Measurements from ENCODE around the gene SLIRP.
"Not testable (repeated sequence)": the region's sequence is repeated elsewhere in the genome, so short reads cannot be mapped to it uniquely, and the experiment has no call there.

SLIRP gene

DNA sequence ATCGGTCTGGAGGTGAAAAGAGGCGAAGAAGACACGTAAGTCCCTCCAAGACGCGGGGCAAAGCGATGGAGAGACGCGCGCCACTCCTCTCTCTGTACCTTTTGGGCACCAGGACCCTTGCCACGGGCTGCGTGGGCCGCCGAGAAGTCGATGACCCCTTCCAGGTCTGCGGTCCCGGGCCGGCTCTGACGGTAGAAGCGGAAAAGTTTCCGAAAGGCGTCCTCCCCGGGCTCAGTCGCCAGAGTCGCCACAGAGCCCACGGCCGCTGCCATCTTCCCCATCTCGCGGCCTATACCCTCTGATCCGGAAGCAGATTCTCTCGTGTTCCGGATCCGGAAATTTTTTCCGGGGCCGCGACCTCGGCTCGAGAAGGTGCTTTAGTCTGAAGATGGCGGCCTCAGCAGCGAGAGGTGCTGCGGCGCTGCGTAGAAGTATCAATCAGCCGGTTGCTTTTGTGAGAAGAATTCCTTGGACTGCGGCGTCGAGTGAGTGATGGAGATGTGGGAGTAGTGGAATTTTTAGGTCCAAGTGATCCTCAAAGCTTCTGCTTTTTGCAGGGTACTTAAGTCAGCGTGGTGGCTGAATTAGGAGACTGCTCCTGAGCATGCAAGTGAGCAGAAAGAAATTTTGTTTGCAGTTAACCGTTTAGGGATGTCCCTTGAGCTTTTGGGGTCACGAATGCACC lies at the start of gene SLIRP, which contains the start of gene ALKBH1:
Gene SLIRP, plus strand, starts transcription at position 380 of the 685 bp plus-strand sequence. Its CDS starts 9 bp downstream, at position 389.
Gene ALKBH1, minus strand, starts transcription at position 300 of the 685 bp plus-strand sequence. Its CDS starts 19 bp downstream, at position 281.
- peak; percentile 92 to 95 (median 94) for DNase-seq

DNA sequence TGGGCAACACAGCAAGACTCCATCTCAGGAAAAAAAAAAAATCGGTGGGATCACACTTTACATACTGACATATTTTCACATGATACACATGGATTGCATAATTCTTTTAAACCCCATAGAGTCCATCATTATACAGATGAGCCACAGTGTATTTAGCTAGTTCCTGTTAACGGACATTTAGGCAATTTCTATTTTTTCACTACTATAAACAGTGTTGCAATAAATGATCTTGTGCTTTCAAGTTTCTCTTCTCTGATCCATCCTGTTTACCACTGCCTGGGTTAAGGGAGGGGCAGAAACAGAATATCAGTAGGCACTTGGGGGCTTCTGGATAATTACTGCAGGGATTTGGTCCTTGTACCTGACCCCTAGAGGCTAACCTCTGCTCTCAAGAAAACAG lies 48.1 kb upstream of the SLIRP start:
- peak in 1 of 3 experiments; percentile 21 for DNase-seq

GRCh38 chr14:77660754-77661153 lies 47.1 kb upstream of the SLIRP start:
- DNase-seq = peak; percentile 87 to 99 (median 97)

DNA sequence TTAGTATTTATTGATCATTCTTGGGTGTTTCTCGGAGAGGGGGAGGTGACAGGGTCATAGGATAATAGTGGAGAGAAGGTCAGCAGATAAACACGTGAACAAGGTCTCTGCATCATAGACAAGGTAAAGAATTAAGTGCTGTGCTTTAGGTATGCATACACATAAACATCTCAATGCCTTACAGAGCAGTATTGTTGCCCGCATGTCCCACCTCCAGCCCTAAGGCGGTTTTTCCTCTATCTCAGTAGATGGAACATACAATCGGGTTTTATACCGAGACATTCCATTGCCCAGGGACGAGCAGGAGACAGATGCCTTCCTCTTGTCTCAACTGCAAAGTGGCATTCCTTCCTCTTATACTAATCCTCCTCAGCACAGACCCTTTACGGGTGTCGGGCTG lies 46.3 kb upstream of the SLIRP start:
- not testable (repeated sequence) for DNase-seq

GRCh38 chr14:77663293-77663692 lies 44.6 kb upstream of the SLIRP start:
- DNase-seq = no peak

DNA sequence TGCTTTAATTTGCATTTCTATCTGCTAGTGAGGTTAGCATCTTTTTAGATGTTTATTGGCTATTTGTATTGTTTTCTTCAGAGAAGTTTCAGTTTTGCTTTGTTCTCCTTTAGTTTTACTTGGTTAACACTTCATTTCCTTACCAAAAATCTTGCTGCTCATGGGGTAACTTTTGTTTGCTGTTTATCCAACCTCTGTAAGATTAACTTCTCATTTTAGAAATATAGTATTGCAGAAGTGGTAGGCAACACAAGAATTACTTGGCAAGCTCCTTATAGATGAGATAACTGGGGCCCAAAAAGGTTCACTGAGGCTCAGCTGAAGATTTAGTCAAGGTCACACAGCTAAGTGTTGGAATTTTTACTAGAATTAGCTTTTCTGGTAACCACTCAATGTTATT lies 40.6 kb upstream of the SLIRP start:
- DNase-seq = no peak

GRCh38 chr14:77673193-77673592 lies 34.7 kb upstream of the SLIRP start:
- no peak for DNase-seq

DNA sequence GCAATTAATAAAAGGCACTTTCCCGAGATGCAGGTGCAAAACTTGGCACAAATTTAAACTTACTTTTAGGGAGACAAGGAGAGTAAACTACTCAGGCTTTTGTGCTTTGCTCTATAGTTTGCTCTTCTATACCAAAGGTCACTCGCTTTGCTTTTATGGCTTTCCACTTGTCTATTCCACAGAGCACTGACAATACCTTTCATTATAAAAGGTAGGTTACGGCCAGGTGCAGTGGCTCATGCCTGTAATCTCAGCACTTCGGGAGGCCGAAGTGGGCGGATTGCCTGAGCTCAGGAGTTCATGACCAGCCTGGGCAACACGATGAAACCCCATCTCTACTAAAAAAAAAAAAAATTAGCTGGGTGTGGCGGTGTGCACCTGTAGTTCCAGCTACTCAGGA lies 33.0 kb upstream of the SLIRP start:
- no peak for DNase-seq

DNA sequence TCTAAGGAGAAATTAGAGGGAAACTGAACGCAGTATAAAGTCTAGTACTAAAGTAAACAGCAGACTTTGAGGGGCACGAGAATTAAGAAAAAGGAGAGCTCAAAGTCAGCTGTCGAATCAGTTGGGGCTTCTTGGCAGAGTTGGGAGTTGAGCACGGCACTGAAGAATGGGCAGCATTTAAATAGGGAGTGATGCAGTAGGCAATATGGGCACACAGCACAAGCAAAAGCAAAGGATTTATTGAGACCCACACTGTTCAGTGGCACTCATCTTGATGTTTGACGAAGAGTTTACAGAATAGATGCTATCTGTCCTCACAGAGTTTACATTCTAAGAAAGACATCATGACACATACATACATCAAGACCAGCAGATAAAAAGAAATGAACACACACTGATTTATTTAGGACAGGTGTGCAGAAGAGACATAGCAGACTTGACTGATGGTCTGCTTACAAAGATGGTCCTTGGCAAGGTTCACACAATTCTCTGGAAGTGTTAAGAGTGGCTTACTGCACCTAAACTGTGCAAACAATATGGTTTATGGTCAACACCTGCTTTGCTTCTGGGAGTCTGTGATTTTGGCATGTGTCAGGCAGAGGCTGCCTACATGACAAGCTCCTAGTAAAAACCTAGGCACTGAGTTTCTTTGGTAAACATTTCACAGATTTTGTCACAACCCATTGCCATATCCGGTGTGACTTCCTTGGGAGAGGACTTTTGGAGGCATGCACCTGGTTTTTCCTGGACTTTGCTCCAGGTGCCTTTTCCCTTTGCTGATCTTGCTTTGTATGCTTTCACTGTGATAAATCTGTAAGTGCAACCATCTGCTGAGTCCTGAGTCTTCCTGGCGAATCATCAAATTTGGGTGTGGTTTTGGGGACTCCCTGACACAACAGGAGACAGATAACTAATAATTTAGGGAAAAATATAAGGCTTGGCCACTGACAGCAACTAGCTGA lies 26.4 kb upstream of the SLIRP start:
- DNase-seq = peak; percentile 49 to 72 (median 57)

DNA sequence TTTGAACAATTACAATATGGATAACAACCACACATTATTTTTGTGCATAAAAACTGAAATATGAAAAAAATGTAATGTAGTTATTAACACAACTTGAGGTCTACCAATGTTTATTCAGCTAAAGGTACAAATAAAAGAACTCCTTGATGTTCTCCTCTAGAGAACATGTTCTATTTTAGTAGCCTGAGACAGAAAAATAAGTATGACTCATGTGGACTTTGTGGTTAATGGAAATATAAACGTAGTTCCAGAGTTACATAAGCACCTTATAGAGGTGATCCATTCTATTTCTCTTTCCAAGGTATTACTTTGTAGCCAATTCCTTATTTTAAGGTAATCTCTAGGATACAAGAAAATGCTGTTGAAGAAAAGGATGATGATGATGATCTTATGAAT lies 25.7 kb upstream of the SLIRP start:
- DNase-seq = no peak

GRCh38 chr14:77691259-77691658 lies 16.6 kb upstream of the SLIRP start:
- no peak for DNase-seq

- DNase-seq = peak; percentile 43 to 74 (median 53)
Measured at GRCh38 chr14:77707355-77707723, 564 bp upstream of the SLIRP start.

GRCh38 chr14:77708749-77709148 lies 846 bp downstream of the SLIRP start:
- no peak for DNase-seq

DNA sequence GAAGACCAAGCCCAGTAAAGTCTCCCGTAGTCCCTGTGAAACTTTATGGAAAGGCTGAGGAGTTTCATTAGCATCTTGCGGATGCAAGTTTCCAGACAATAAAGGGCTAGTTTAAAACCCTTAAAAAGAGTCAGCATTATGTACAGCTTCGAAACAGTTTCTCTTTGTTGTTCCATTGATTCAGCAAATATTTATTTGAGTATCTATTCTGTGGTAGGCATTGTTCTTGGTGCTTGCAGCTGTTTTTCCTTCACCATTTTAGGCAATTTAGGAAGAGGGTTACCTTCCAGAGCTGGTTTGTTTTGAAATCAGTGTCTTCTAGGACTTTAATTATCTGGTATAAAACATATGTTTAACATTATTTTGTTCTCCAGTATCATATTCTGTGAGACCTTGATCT lies 1.5 kb downstream of the SLIRP start:
- no peak for DNase-seq

- no peak for DNase-seq
Measured at GRCh38 chr14:77710364-77710763, 2.5 kb downstream of the SLIRP start.

DNA sequence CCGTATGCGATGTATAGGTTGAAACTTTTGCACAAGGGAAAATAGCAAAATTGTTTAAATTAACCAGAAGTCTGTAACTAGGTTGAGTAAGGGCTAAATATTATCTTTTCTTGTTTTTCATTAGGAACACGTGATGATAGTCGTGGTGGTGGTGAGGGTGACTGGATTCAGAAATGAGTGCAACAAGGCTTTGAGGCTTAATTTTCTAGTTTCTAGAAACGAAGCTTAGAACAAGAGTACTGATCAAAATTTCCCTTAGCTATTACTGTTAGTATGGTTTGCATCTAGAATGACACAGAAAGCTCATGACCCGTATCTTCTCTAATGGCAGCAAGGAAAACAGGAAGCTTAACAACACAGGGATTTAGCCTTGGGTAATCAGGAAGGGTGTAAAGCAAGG lies 7.0 kb downstream of the SLIRP start:
- DNase-seq = no peak

DNA sequence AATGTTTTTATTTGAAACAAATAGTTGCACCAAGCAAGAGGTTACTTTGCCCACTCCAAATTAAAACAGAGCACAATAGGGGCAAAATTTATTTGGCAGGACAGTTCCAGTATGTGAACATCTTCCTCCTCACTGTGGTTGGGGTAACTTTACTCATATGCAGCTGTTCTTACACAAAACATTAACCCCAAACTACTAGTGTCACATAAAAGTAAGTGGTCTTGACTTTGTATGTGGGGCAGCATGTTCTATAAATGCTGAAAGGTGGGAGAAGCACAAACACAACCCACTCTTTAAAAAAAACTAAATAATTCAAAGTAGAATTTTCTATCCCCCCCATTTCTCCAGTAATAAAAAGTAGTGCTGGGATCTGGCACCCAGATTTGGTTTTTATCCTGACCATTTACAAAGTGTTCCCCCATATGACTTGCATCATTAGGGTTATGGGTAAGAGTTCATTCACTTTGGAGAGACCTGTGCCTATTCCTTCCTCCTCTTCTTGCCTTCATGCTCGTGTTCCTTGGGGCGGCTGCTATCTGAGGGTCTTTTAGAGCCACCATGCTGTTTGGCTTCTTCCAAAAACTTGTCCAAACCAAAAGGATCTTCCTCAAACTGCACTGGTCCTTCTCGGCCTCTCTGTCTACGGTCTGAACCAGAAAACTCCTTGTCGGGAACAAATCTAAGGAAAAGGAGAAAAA lies 9.9 kb downstream of the SLIRP start:
- no peak for DNase-seq

DNA sequence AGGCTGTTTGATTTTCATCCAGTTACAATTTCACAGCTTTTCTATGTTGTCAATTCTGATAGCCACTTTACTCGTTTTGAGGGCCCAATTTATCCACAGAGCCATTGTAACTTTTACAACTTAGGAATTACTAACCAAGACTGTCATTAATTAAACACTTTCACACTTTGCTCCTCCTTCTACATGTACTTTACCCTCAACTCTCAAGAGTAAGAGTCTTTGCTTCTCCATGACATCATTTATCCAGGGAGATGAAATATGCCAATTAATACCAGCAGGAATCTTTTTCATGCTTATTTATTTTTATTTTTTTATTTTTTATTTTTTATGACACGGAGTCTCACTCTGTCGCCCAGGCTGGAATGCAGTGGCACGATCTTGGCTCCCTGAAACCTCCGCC lies 13.5 kb downstream of the SLIRP start:
- no peak for DNase-seq

GRCh38 chr14:77722301-77722700 lies 14.4 kb downstream of the SLIRP start:
- no peak for DNase-seq

- no peak for DNase-seq
Measured at GRCh38 chr14:77730976-77731497, 23.1 kb downstream of the SLIRP start.

GRCh38 chr14:77738559-77739250 lies 30.8 kb downstream of the SLIRP start:
- no peak for DNase-seq

DNA sequence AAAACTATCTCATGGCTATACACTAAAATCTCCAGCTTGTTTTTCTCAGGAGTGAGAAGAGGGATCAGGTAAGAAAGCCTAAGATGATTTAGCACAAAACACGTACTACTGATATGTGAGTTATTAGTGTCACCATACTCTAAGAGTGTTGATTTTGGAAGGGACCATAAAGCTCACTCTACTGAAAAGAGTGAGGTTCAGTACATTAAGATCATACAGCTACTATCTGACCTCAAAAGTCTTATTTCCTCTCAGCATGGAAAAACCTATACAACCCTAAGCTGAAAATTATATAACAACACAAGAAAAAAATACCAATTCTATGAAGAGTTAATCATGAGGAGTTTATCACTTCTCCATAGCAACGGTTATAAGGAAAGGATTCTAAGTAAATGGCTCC lies 33.5 kb downstream of the SLIRP start:
- no peak for DNase-seq
